HG02759 (cell line): ENCODE measurements around the gene HYAL3.
A peak's percentile ranks its signal among the peaks of the same experiment; 100 is the strongest.
"Not testable (repeated sequence)": the region's sequence is repeated elsewhere in the genome, so short reads cannot be mapped to it uniquely, and the experiment has no call there.

Experiments used
- ATAC-seq: cut with Tn5 transposase; IDR thresholded peaks from one replicate; pipeline ENCODE4 v1.9.1; 2021; ENCODE audit warnings: mild to moderate bottlenecking, moderate library complexity; ENCODE audit not compliant: unreplicated experiment

The HYAL3 gene

GRCh38 chr3:50292159-50293078, 6.8 kb downstream of the HYAL3 start, which contains the start of gene IFRD2:
IFRD2 (minus strand) TSS chr3:50292429; CDS start chr3:50292274, 155 bp downstream.
- peak; percentile 94 for ATAC-seq

GRCh38 chr3:50290161-50290641, 9.0 kb downstream of the HYAL3 start:
- ATAC-seq = no peak

GRCh38 chr3:50289130-50289529, 10.1 kb downstream of the HYAL3 start:
- ATAC-seq = no peak

GRCh38 chr3:50288387-50289007, 10.7 kb downstream of the HYAL3 start:
- ATAC-seq = no peak

GRCh38 chr3:50287262-50287661, 11.9 kb downstream of the HYAL3 start:
- ATAC-seq = no peak

- no peak for ATAC-seq
Observed at GRCh38 chr3:50286322-50287227, 12.6 kb downstream of the HYAL3 start.

- not testable (repeated sequence) for ATAC-seq
Observed at GRCh38 chr3:50284121-50284520, 15.1 kb downstream of the HYAL3 start.

GRCh38 chr3:50279255-50280016, 19.8 kb downstream of the HYAL3 start:
- ATAC-seq = no peak

GRCh38 chr3:50278880-50279224, 20.4 kb downstream of the HYAL3 start, which contains the start of gene LSMEM2:
LSMEM2 (plus strand) TSS chr3:50279087; CDS start chr3:50279114, 27 bp downstream.
- no peak for ATAC-seq

GRCh38 chr3:50278123-50278879, 20.9 kb downstream of the HYAL3 start:
- no peak for ATAC-seq

GRCh38 chr3:50276762-50277101, 22.5 kb downstream of the HYAL3 start:
- ATAC-seq = no peak

- ATAC-seq = no peak
Observed at GRCh38 chr3:50275996-50276761, 23.0 kb downstream of the HYAL3 start.

- no peak for ATAC-seq
Observed at GRCh38 chr3:50275141-50275995, 23.8 kb downstream of the HYAL3 start.

- ATAC-seq = no peak
Observed at GRCh38 chr3:50274371-50275104, 24.7 kb downstream of the HYAL3 start.

- no peak for ATAC-seq
Observed at GRCh38 chr3:50273689-50274065, 25.5 kb downstream of the HYAL3 start.

- peak; percentile 83 for ATAC-seq
Observed at GRCh38 chr3:50272911-50273688, 26.1 kb downstream of the HYAL3 start.
